HL-60 (cell line): ENCODE data around the gene ZNF133.

Source experiments
- GABPA ChIP-seq: IDR thresholded peaks from 2 replicates; pipeline ENCODE4 v1.6.1; 2012; ENCODE audit warnings: low read depth
- POLR2AphosphoS5 ChIP-seq: IDR thresholded peaks from 2 replicates; pipeline ENCODE4 v1.6.1; 2012; ENCODE audit warnings: low read depth
- TF ChIP-seq, protein P1 (sequence below): IDR thresholded peaks from one replicate; pipeline ENCODE4 v1.5.1; 2011; ENCODE audit warnings: low read length, control low read depth, inconsistent platforms; ENCODE audit not compliant: insufficient read depth
- TF ChIP-seq, protein P2 (sequence below): IDR thresholded peaks from 2 replicates; pipeline ENCODE4 v1.6.1; 2012; ENCODE audit warnings: low read depth; ENCODE audit not compliant: insufficient replicate concordance

DNA sequence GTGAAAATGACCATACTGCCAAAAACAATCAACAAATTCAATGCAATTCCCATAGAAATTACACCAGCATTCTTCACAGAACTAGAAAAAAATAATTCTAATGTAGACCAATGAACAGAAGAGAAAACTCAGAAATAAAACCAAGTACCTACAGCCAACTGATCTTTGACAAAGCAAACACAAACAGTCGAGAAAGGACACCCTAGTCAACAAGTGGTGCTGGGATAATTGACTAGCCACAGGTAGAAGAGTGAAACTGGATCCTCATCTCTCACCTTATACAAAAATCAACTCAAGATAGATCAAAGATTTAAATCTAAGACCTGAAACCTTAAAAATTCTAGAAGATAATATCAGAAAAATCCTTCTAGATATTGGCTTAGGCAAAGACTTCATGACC lies 44.5 kb upstream of the ZNF133 start:
- TF ChIP-seq, protein P1, sequence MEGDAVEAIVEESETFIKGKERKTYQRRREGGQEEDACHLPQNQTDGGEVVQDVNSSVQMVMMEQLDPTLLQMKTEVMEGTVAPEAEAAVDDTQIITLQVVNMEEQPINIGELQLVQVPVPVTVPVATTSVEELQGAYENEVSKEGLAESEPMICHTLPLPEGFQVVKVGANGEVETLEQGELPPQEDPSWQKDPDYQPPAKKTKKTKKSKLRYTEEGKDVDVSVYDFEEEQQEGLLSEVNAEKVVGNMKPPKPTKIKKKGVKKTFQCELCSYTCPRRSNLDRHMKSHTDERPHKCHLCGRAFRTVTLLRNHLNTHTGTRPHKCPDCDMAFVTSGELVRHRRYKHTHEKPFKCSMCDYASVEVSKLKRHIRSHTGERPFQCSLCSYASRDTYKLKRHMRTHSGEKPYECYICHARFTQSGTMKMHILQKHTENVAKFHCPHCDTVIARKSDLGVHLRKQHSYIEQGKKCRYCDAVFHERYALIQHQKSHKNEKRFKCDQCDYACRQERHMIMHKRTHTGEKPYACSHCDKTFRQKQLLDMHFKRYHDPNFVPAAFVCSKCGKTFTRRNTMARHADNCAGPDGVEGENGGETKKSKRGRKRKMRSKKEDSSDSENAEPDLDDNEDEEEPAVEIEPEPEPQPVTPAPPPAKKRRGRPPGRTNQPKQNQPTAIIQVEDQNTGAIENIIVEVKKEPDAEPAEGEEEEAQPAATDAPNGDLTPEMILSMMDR, result no peak
- TF ChIP-seq POLR2AphosphoS5, result no peak
- TF ChIP-seq, protein P2, sequence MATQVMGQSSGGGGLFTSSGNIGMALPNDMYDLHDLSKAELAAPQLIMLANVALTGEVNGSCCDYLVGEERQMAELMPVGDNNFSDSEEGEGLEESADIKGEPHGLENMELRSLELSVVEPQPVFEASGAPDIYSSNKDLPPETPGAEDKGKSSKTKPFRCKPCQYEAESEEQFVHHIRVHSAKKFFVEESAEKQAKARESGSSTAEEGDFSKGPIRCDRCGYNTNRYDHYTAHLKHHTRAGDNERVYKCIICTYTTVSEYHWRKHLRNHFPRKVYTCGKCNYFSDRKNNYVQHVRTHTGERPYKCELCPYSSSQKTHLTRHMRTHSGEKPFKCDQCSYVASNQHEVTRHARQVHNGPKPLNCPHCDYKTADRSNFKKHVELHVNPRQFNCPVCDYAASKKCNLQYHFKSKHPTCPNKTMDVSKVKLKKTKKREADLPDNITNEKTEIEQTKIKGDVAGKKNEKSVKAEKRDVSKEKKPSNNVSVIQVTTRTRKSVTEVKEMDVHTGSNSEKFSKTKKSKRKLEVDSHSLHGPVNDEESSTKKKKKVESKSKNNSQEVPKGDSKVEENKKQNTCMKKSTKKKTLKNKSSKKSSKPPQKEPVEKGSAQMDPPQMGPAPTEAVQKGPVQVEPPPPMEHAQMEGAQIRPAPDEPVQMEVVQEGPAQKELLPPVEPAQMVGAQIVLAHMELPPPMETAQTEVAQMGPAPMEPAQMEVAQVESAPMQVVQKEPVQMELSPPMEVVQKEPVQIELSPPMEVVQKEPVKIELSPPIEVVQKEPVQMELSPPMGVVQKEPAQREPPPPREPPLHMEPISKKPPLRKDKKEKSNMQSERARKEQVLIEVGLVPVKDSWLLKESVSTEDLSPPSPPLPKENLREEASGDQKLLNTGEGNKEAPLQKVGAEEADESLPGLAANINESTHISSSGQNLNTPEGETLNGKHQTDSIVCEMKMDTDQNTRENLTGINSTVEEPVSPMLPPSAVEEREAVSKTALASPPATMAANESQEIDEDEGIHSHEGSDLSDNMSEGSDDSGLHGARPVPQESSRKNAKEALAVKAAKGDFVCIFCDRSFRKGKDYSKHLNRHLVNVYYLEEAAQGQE, result no peak
- TF ChIP-seq GABPA, result no peak
